ENCODE data around the gene ATF6. TPM values are rescaled to one million over a fixed set of nuclear protein-coding genes. Genes with fewer than 3 reads are reported as not detected.

ATF6 gene
- total and polyA plus RNA-seq, 2 donors (not counting 1 experiment from before 2014, with no cell fraction given), result 5.7 to 26.6 TPM

DNA sequence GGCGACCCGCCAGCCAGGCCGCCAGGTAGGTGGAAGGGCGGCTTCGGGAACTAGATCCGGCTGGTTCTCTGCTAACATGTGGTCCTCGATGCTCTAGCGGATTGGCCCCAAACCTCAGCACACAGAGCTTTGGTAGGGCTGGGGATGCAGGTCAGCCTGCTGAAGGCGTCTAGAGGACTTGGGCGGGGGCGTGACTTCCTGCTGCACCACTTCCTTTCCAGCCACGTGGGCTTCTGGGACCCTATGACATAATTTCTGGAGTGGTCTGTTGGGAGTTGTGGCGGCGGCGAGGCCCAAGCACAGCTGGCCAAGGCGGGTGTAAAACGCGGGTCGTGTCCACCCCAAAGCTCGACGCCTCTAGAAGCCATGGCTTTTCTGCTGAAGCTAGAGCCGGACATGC, 124.5 kb downstream of the ATF6 start:
- Mint-ChIP-seq H3K9me3 (ENCODE audit: insufficient read depth) (no peaks in the 10 kb centered on the region), H3K4me3 (no peak overlapping the region), H3K27me3 (no peaks in the 10 kb centered on the region), H3K27ac (no peak overlapping the region), H3K4me1 (no peaks in the 10 kb centered on the region)
- Histone ChIP-seq H3K27me3 (replicated peaks in 1 of 4; ENCODE audit: control extremely low read depth in 1 of 4, control insufficient read depth in 3 of 4, insufficient read depth in 4 of 4, low read length in 3 of 4) (no peaks in the 10 kb centered on the region), H3K36me3 (replicated peaks in 1 of 2; ENCODE audit: control extremely low read depth in 1 of 2, control insufficient read depth in 1 of 2, extremely low read depth in 1 of 2, insufficient read depth in 2 of 2, low read length in 1 of 2) (peaks cover 8 to 30% of the 10 kb centered on the region in 2 experiments), H3K4me1 (ENCODE audit: control insufficient read depth in 2 of 2, insufficient read depth in 2 of 2, low read length in 2 of 2) (no peaks in the 10 kb centered on the region), H3K9me3 (ENCODE audit: control extremely low read depth in 1 of 3, control insufficient read depth in 2 of 3, insufficient read depth in 1 of 3, low read length in 2 of 3) (peaks cover 0 to 2% (median 0%) of the 10 kb centered on the region in 3 donors), H3K4me2 (replicated peaks; ENCODE audit: low read depth, low read length, poor library complexity, severe bottlenecking) (no peak overlapping the region), H3K4me3 (ENCODE audit: control extremely low read depth in 1 of 5, extremely low read depth in 1 of 5, insufficient read depth in 1 of 5, low read depth in 2 of 5, low read length in 4 of 5) (no peak overlapping the region), H3K27ac (ENCODE audit: low read length in 2 of 2) (no peak overlapping the region), H2AFZ (ENCODE audit: insufficient read depth, low read depth, low read length, poor library complexity, severe bottlenecking) (no peak overlapping the region), H3K9ac (ENCODE audit: low read length) (no peak overlapping the region), H4K20me1 (ENCODE audit: control insufficient read depth, insufficient read depth, low read length, poor library complexity, severe bottlenecking) (no peaks in the 10 kb centered on the region), H3K79me2 (ENCODE audit: control insufficient read depth, insufficient read depth, low read length) (no peaks in the 10 kb centered on the region)
- TF ChIP-seq, protein P1, sequence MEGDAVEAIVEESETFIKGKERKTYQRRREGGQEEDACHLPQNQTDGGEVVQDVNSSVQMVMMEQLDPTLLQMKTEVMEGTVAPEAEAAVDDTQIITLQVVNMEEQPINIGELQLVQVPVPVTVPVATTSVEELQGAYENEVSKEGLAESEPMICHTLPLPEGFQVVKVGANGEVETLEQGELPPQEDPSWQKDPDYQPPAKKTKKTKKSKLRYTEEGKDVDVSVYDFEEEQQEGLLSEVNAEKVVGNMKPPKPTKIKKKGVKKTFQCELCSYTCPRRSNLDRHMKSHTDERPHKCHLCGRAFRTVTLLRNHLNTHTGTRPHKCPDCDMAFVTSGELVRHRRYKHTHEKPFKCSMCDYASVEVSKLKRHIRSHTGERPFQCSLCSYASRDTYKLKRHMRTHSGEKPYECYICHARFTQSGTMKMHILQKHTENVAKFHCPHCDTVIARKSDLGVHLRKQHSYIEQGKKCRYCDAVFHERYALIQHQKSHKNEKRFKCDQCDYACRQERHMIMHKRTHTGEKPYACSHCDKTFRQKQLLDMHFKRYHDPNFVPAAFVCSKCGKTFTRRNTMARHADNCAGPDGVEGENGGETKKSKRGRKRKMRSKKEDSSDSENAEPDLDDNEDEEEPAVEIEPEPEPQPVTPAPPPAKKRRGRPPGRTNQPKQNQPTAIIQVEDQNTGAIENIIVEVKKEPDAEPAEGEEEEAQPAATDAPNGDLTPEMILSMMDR (IDR thresholded peaks at IDR 0.05), result no peak
- TF ChIP-seq EZH2 (IDR thresholded peaks at IDR 0.05; ENCODE audit: borderline replicate concordance, insufficient read depth, low read depth, low read length, poor library complexity, severe bottlenecking), result no peak
- CTCF ChIA-PET, result interaction anchor here (1.1 kb wide), 1 partner anchor 14 kb away, joined by 3 read pairs; no protein-coding TSS in a partner anchor
- POLR2A ChIA-PET, result no interaction called here
- DNase-seq, result no peak
- intact Hi-C loops (cut with micrococcal nuclease), result no loop called here
- WGBS (ENCODE audit: insufficient coverage), result 97% methylated on average over 17 of the region's 22 CpGs
- no peak for ATAC-seq (ENCODE audit: low read depth)

DNA sequence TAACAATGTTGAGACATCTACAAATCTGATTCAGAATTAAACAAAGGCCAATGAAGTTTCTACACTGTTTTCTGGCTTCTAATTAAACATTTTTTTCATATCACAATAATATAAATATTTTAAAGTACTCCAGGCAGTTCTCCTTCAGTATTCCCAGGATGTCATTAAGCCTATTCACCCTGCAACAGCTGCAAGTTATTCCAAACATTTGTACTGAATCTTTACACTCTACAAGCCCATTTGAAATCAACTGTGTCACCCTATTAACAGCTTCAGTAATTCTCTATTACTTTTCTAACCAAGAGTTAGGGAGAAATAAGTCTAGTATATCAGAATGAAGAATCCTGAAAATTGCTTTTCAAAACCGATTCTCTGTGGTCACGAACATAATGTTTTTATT, 133.0 kb downstream of the ATF6 start:
- Mint-ChIP-seq H3K27ac (no peak overlapping the region), H3K27me3 (no peaks in the 10 kb centered on the region), H3K9me3 (ENCODE audit: insufficient read depth) (no peaks in the 10 kb centered on the region), H3K4me1 (no peaks in the 10 kb centered on the region), H3K4me3 (no peak overlapping the region)
- Histone ChIP-seq H3K27me3 (replicated peaks in 1 of 4; ENCODE audit: control extremely low read depth in 1 of 4, control insufficient read depth in 3 of 4, insufficient read depth in 4 of 4, low read length in 3 of 4) (no peaks in the 10 kb centered on the region), H4K20me1 (ENCODE audit: control insufficient read depth, insufficient read depth, low read length, poor library complexity, severe bottlenecking) (no peaks in the 10 kb centered on the region), H3K79me2 (ENCODE audit: control insufficient read depth, insufficient read depth, low read length) (no peaks in the 10 kb centered on the region), H3K36me3 (replicated peaks in 1 of 2; ENCODE audit: control extremely low read depth in 1 of 2, control insufficient read depth in 1 of 2, extremely low read depth in 1 of 2, insufficient read depth in 2 of 2, low read length in 1 of 2) (no peaks in the 10 kb centered on the region), H3K4me1 (ENCODE audit: control insufficient read depth in 2 of 2, insufficient read depth in 2 of 2, low read length in 2 of 2) (no peaks in the 10 kb centered on the region), H3K4me2 (replicated peaks; ENCODE audit: low read depth, low read length, poor library complexity, severe bottlenecking) (no peak overlapping the region), H3K27ac (ENCODE audit: low read length in 2 of 2) (no peak overlapping the region), H2AFZ (ENCODE audit: insufficient read depth, low read depth, low read length, poor library complexity, severe bottlenecking) (no peak overlapping the region), H3K9ac (ENCODE audit: low read length) (no peak overlapping the region), H3K9me3 (ENCODE audit: control extremely low read depth in 1 of 3, control insufficient read depth in 2 of 3, insufficient read depth in 1 of 3, low read length in 2 of 3) (no peaks in the 10 kb centered on the region), H3K4me3 (ENCODE audit: control extremely low read depth in 1 of 5, extremely low read depth in 1 of 5, insufficient read depth in 1 of 5, low read depth in 2 of 5, low read length in 4 of 5) (no peak overlapping the region)
- ATAC-seq (ENCODE audit: low read depth), result no peak
- CTCF ChIA-PET, result no interaction called here
- no CpG with 5 or more reads among the region's 2 CpGs for WGBS (ENCODE audit: insufficient coverage)
- intact Hi-C loops (cut with micrococcal nuclease), result no loop called here
- POLR2A ChIA-PET, result no interaction called here
- DNase-seq, result no peak
- TF ChIP-seq, protein P1 (IDR thresholded peaks at IDR 0.05), result no peak
- TF ChIP-seq EZH2 (IDR thresholded peaks at IDR 0.05; ENCODE audit: borderline replicate concordance, insufficient read depth, low read depth, low read length, poor library complexity, severe bottlenecking), result no peak
